ENCODE data around the gene FGF3. TPM values are rescaled to one million over a fixed set of nuclear protein-coding genes. Genes with fewer than 3 reads are reported as not detected.

The FGF3 gene
- polyA plus RNA-seq = 3.7 and 6.0 TPM in 2 replicates
- 1.5 and 3.6 TPM in 2 replicates for polyA minus RNA-seq

DNA sequence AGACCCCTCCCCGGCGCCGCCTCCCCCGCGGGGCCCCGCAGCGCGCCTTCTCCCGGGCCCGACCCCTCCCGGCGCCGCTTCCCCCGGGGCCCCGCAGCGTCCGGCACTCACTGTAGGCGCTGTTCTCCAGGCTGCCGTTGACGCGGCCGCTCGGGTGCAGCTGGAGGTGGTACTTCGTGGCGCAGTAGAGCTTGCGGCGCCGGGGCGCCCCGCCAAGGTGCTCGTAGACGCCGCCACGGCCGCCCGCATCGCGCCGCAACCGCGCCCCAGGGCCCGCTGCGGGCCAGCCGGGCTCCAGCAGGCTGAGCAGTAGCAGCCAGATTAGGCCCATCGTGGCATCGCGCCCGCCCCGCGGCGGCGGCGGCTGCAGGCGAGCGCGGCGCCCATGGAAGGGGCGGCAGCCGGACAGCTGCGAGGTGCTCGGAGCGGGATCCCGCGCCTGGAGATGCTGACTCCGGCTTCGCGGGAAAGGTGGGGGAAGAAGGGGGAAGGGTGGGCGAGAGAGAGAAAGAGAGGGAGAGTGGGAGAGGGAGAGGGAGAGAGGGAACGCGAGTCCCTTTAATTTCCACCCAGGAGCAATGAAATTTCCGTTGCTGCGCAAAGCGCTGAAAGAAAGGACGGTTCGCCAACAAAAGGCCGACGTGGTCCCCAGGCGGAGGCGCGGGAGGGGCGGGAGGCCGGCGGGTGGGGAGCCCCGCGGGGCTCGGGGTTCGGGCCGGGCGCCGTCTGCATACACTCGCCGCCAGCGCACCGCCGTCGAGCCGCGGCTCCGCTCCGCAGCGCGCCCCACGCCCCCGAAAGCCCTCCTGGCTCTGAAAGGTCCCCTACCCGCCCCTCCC is at the start of gene FGF3:
FGF3 (minus strand) TSS at position 814 of the 839 bp plus-strand sequence; CDS start at position 331, 483 bp downstream.
- TF ChIP-seq EZH2 (IDR thresholded peaks at IDR 0.05; ENCODE audit: borderline replicate concordance, insufficient read depth, low read length, poor library complexity, severe bottlenecking) = peak; percentile 75
- TF ChIP-seq SMC3 (conservative IDR thresholded peaks at IDR 0.05; ENCODE audit: poor library complexity) = no peak
- Histone ChIP-seq H3K9me2 (ENCODE audit: insufficient read depth, low read length) (no peaks in the 10 kb centered on the region), H2AFZ (ENCODE audit: low read depth, low read length) (no peak within 1 kb of the TSS), H3F3A (ENCODE audit: insufficient read depth, low read length, poor library complexity, severe bottlenecking) (no peaks in the 10 kb centered on the region), H3K4me2 (ENCODE audit: low read length) (no peak within 1 kb of the TSS), H3K27ac (ENCODE audit: low read length) (no peak within 1 kb of the TSS), H3K9ac (ENCODE audit: low read length) (peak within 1 kb of the TSS; percentile 38), H3K4me3 (ENCODE audit: low read length) (peak within 1 kb of the TSS; percentile 63), H3K9me3 (ENCODE audit: low read length) (no peaks in the 10 kb centered on the region), H3K27me3 (ENCODE audit: insufficient read depth, low read depth, low read length) (peaks cover 64% of the 10 kb centered on the region), H3K36me3 (ENCODE audit: insufficient read depth, low read length) (no peaks in the 10 kb centered on the region), H3K79me2 (replicated peaks; ENCODE audit: insufficient read depth, low read length) (peaks cover 4% of the 10 kb centered on the region), H4K20me1 (ENCODE audit: insufficient read depth) (no peaks in the 10 kb centered on the region)

DNA sequence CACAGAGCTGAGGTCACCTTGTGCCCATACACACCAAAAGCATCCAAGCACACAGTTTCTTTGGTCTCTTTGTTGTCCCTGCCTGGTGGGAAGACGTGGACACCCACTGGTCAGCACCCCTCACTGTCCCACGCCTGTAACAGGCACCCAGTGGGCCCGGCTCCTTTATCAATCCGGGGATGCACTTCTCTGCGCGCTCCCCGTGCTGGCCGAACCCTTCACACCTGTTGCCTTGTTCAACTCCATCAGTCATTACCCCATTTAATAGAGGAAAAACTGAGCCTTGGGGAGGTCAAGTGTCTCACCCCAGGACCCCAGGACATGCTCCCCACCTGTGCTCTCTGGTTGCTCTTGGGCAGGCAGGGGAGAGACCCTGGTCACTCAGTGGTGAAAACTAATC is 49.7 kb upstream of the FGF3 start:
- Histone ChIP-seq H3F3A (ENCODE audit: insufficient read depth, low read length, poor library complexity, severe bottlenecking) (no peaks in the 10 kb centered on the region), H3K9me2 (ENCODE audit: insufficient read depth, low read length) (no peaks in the 10 kb centered on the region), H4K20me1 (ENCODE audit: insufficient read depth) (no peaks in the 10 kb centered on the region), H3K79me2 (replicated peaks; ENCODE audit: insufficient read depth, low read length) (no peaks in the 10 kb centered on the region), H3K36me3 (ENCODE audit: insufficient read depth, low read length) (no peaks in the 10 kb centered on the region), H3K27me3 (ENCODE audit: insufficient read depth, low read depth, low read length) (no peaks in the 10 kb centered on the region), H3K9me3 (ENCODE audit: low read length) (no peaks in the 10 kb centered on the region), H3K9ac (ENCODE audit: low read length) (no peak overlapping the region), H3K4me2 (ENCODE audit: low read length) (no peak overlapping the region), H3K27ac (ENCODE audit: low read length) (no peak overlapping the region), H2AFZ (ENCODE audit: low read depth, low read length) (no peak overlapping the region), H3K4me3 (ENCODE audit: low read length) (no peak overlapping the region)
- TF ChIP-seq SMC3 (conservative IDR thresholded peaks at IDR 0.05; ENCODE audit: poor library complexity) = no peak
- TF ChIP-seq, protein P1, sequence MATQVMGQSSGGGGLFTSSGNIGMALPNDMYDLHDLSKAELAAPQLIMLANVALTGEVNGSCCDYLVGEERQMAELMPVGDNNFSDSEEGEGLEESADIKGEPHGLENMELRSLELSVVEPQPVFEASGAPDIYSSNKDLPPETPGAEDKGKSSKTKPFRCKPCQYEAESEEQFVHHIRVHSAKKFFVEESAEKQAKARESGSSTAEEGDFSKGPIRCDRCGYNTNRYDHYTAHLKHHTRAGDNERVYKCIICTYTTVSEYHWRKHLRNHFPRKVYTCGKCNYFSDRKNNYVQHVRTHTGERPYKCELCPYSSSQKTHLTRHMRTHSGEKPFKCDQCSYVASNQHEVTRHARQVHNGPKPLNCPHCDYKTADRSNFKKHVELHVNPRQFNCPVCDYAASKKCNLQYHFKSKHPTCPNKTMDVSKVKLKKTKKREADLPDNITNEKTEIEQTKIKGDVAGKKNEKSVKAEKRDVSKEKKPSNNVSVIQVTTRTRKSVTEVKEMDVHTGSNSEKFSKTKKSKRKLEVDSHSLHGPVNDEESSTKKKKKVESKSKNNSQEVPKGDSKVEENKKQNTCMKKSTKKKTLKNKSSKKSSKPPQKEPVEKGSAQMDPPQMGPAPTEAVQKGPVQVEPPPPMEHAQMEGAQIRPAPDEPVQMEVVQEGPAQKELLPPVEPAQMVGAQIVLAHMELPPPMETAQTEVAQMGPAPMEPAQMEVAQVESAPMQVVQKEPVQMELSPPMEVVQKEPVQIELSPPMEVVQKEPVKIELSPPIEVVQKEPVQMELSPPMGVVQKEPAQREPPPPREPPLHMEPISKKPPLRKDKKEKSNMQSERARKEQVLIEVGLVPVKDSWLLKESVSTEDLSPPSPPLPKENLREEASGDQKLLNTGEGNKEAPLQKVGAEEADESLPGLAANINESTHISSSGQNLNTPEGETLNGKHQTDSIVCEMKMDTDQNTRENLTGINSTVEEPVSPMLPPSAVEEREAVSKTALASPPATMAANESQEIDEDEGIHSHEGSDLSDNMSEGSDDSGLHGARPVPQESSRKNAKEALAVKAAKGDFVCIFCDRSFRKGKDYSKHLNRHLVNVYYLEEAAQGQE (IDR thresholded peaks at IDR 0.05; ENCODE audit: borderline replicate concordance) = no peak
- TF ChIP-seq EZH2 (IDR thresholded peaks at IDR 0.05; ENCODE audit: borderline replicate concordance, insufficient read depth, low read length, poor library complexity, severe bottlenecking) = no peak
- TF ChIP-seq MXI1 (conservative IDR thresholded peaks at IDR 0.05; ENCODE audit: poor library complexity, severe bottlenecking) = no peak
- TF ChIP-seq EP300 (conservative IDR thresholded peaks at IDR 0.05; ENCODE audit: poor library complexity, severe bottlenecking) = no peak
- TF ChIP-seq, protein P2, sequence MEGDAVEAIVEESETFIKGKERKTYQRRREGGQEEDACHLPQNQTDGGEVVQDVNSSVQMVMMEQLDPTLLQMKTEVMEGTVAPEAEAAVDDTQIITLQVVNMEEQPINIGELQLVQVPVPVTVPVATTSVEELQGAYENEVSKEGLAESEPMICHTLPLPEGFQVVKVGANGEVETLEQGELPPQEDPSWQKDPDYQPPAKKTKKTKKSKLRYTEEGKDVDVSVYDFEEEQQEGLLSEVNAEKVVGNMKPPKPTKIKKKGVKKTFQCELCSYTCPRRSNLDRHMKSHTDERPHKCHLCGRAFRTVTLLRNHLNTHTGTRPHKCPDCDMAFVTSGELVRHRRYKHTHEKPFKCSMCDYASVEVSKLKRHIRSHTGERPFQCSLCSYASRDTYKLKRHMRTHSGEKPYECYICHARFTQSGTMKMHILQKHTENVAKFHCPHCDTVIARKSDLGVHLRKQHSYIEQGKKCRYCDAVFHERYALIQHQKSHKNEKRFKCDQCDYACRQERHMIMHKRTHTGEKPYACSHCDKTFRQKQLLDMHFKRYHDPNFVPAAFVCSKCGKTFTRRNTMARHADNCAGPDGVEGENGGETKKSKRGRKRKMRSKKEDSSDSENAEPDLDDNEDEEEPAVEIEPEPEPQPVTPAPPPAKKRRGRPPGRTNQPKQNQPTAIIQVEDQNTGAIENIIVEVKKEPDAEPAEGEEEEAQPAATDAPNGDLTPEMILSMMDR (IDR thresholded peaks at IDR 0.05; ENCODE audit: poor library complexity, severe bottlenecking) = no peak
- TF ChIP-seq POLR2AphosphoS5 (IDR thresholded peaks at IDR 0.05) = no peak
- TF ChIP-seq TAF1 (IDR thresholded peaks at IDR 0.05; ENCODE audit: low read depth) = no peak
- TF ChIP-seq RAD21 (conservative IDR thresholded peaks at IDR 0.05) = no peak

Measured in neural cell (in vitro differentiated cells).